Esophagus squamous epithelium (tissue), 4 donors: Measurements from ENCODE around the gene DCDC2C.

Experiments used
- POLR2A ChIP-seq, 4 donors: fragments of 450-650 bp; IDR thresholded peaks; one replicate each; pipeline ENCODE4 v1.6.1; 2017; ENCODE audit warnings: antibody characterized with exemption in 4 of 4, mild to moderate bottlenecking in 4 of 4, moderate library complexity in 3 of 4
- TF ChIP-seq, protein P1 (sequence below), 6 experiments: fragments of 450-650 bp in 4 of 6; fragments of 200-600 bp in 2 of 6; sonication (generic) in 2 of 6; IDR thresholded peaks; one replicate each; pipeline ENCODE4 v1.5.1; 2016 to 2019; ENCODE audit warnings: antibody characterized with exemption in 6 of 6, mild to moderate bottlenecking in 4 of 6, moderate library complexity in 4 of 6

DNA sequence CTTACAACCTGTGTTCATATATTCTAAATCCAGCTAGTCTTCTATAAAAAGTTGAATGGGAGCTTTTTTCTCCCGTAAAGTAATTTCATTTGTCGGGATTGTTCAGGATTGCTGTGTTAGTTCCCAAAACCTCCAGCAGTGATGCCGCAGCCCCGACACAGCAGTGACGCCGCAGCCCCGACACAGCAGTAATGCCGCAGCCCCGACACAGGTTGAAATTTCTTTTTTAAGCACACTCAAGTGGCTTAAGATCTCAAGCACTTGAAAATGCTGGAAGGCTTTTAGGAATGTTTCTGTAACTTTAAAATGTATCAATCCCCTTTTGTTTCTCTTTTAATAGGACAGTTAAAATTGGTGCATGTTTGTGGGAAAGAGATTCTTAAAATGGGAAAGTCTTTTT, 145.4 kb downstream of the DCDC2C start:
- TF ChIP-seq, protein P1, sequence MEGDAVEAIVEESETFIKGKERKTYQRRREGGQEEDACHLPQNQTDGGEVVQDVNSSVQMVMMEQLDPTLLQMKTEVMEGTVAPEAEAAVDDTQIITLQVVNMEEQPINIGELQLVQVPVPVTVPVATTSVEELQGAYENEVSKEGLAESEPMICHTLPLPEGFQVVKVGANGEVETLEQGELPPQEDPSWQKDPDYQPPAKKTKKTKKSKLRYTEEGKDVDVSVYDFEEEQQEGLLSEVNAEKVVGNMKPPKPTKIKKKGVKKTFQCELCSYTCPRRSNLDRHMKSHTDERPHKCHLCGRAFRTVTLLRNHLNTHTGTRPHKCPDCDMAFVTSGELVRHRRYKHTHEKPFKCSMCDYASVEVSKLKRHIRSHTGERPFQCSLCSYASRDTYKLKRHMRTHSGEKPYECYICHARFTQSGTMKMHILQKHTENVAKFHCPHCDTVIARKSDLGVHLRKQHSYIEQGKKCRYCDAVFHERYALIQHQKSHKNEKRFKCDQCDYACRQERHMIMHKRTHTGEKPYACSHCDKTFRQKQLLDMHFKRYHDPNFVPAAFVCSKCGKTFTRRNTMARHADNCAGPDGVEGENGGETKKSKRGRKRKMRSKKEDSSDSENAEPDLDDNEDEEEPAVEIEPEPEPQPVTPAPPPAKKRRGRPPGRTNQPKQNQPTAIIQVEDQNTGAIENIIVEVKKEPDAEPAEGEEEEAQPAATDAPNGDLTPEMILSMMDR (IDR thresholded peaks at IDR 0.05): no peak
- no peak for TF ChIP-seq POLR2A (IDR thresholded peaks at IDR 0.05)
